ENCODE data around the gene KLF2.

DNA sequence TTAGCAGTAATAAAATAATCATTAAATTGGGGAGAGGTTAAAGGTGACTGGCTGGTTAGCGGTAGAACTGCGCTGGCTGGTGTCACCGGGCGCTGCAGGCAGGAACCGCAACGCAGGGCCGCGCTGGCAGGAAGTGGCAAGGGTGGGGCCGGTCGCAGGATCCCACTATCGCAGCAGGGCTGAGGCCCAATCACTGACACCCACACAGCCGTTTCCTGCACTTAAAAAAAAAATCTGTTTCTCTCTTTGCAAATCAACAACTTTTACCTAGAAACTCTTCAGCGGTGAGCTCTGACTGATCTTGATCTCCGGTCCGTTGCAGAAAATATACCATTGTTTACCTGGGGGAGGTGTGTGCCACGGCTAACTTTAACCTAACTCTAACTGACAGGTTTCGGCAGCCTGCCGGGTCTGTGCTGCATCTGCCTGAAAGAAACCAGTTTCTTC lies 46.9 kb downstream of the KLF2 start:
- no peak for TF ChIP-seq RB1 (IDR thresholded peaks at IDR 0.05; ENCODE audit: borderline replicate concordance)
- TF ChIP-seq JUNB (IDR thresholded peaks at IDR 0.05) = no peak; the same call in 1 of the 2 replicates
- TF ChIP-seq YY1 (IDR thresholded peaks at IDR 0.05; ENCODE audit: low read depth, low read length) = 0 out of 2 replicates have a peak, but pooled peaks have one; percentile 18
- TF ChIP-seq, protein P1, sequence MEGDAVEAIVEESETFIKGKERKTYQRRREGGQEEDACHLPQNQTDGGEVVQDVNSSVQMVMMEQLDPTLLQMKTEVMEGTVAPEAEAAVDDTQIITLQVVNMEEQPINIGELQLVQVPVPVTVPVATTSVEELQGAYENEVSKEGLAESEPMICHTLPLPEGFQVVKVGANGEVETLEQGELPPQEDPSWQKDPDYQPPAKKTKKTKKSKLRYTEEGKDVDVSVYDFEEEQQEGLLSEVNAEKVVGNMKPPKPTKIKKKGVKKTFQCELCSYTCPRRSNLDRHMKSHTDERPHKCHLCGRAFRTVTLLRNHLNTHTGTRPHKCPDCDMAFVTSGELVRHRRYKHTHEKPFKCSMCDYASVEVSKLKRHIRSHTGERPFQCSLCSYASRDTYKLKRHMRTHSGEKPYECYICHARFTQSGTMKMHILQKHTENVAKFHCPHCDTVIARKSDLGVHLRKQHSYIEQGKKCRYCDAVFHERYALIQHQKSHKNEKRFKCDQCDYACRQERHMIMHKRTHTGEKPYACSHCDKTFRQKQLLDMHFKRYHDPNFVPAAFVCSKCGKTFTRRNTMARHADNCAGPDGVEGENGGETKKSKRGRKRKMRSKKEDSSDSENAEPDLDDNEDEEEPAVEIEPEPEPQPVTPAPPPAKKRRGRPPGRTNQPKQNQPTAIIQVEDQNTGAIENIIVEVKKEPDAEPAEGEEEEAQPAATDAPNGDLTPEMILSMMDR (IDR thresholded peaks at IDR 0.05 in 2 of 3, conservative IDR thresholded peaks at IDR 0.05 in 1 of 3; ENCODE audit: control insufficient read depth in 2 of 3, extremely low read depth in 1 of 3, insufficient read depth in 1 of 3, low read depth in 3 of 3, low read length in 3 of 3) = no peak
- TF ChIP-seq, protein P2, sequence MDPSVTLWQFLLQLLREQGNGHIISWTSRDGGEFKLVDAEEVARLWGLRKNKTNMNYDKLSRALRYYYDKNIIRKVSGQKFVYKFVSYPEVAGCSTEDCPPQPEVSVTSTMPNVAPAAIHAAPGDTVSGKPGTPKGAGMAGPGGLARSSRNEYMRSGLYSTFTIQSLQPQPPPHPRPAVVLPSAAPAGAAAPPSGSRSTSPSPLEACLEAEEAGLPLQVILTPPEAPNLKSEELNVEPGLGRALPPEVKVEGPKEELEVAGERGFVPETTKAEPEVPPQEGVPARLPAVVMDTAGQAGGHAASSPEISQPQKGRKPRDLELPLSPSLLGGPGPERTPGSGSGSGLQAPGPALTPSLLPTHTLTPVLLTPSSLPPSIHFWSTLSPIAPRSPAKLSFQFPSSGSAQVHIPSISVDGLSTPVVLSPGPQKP (IDR thresholded peaks at IDR 0.05; ENCODE audit: low read depth, low read length) = peak; percentile 51
- TF ChIP-seq CHD2 (IDR thresholded peaks at IDR 0.05; ENCODE audit: borderline replicate concordance, low read depth, low read length) = no peak; the same call in 1 of the 2 replicates
- TF ChIP-seq EZH2 (IDR thresholded peaks at IDR 0.05; ENCODE audit: borderline replicate concordance, control insufficient read depth, low read depth, low read length) = no peak
